Measurements from ENCODE around the gene BTN1A1.

DNA sequence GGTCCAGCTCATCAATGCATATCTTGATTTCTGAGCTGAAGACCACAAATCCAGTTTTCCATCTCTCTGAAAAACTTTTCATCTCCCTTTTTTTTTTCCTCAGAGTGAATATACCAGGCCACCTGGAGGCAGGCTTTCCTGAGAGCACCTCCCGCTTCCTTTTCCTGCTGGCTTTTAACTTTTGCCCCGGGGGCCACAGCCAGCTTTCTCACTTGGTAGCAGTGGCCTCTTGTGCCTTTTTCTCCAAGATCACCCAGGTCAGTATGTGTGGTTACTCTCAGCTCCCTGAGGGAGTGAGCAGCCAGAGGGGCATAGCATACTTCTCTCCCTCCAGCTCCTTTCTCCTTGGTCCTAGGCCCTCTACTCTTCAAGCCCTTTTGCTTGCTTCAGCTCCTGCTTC lies at the start of gene BTN1A1:
- TF ChIP-seq, protein P1, sequence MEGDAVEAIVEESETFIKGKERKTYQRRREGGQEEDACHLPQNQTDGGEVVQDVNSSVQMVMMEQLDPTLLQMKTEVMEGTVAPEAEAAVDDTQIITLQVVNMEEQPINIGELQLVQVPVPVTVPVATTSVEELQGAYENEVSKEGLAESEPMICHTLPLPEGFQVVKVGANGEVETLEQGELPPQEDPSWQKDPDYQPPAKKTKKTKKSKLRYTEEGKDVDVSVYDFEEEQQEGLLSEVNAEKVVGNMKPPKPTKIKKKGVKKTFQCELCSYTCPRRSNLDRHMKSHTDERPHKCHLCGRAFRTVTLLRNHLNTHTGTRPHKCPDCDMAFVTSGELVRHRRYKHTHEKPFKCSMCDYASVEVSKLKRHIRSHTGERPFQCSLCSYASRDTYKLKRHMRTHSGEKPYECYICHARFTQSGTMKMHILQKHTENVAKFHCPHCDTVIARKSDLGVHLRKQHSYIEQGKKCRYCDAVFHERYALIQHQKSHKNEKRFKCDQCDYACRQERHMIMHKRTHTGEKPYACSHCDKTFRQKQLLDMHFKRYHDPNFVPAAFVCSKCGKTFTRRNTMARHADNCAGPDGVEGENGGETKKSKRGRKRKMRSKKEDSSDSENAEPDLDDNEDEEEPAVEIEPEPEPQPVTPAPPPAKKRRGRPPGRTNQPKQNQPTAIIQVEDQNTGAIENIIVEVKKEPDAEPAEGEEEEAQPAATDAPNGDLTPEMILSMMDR (IDR thresholded peaks at IDR 0.05; ENCODE audit: low read depth, low read length, poor library complexity, severe bottlenecking) = no peak
- no peak for TF ChIP-seq EZH2phosphoT487 (IDR thresholded peaks at IDR 0.05; ENCODE audit: borderline replicate concordance, low read length)

Data from DOHH2 (cell line).